ENCODE data around the gene TTC6. TPM values are rescaled to one million over a fixed set of nuclear protein-coding genes. Genes with fewer than 3 reads are reported as not detected.

The TTC6 gene
- total RNA-seq, 1 experiment from 2014 or later: 0.54 TPM

DNA sequence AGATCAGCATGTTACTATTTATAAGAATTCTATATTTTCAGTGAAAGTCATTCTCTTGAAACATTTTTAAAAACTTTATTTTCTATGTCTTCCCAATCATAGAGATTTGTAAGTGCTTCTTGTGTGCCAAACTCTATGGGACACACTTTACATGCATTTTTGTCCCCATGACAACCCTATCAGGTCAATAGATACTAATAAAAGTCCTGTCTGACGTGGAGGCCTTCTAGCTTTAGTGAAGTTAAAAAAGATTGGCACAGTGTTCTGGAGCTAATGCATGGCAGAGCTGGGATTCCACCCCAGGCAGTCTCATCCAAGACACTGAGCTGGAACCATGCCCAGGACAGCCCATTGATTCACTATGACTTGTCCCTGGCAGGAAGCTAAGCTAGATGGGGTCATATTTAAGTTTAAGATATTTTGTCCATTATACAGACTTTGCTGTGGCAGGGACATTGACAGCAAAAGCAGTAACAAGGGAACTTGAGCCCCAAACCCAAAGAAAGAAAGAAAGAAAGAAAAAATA, 28.1 kb downstream of the TTC6 start:
- TF ChIP-seq, protein P1, sequence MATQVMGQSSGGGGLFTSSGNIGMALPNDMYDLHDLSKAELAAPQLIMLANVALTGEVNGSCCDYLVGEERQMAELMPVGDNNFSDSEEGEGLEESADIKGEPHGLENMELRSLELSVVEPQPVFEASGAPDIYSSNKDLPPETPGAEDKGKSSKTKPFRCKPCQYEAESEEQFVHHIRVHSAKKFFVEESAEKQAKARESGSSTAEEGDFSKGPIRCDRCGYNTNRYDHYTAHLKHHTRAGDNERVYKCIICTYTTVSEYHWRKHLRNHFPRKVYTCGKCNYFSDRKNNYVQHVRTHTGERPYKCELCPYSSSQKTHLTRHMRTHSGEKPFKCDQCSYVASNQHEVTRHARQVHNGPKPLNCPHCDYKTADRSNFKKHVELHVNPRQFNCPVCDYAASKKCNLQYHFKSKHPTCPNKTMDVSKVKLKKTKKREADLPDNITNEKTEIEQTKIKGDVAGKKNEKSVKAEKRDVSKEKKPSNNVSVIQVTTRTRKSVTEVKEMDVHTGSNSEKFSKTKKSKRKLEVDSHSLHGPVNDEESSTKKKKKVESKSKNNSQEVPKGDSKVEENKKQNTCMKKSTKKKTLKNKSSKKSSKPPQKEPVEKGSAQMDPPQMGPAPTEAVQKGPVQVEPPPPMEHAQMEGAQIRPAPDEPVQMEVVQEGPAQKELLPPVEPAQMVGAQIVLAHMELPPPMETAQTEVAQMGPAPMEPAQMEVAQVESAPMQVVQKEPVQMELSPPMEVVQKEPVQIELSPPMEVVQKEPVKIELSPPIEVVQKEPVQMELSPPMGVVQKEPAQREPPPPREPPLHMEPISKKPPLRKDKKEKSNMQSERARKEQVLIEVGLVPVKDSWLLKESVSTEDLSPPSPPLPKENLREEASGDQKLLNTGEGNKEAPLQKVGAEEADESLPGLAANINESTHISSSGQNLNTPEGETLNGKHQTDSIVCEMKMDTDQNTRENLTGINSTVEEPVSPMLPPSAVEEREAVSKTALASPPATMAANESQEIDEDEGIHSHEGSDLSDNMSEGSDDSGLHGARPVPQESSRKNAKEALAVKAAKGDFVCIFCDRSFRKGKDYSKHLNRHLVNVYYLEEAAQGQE (IDR thresholded peaks at IDR 0.05; ENCODE audit: insufficient read depth in 1 of 2, low read depth in 2 of 2, low read length in 1 of 2): no peak
- no peak for TF ChIP-seq TCF7L2 (IDR thresholded peaks at IDR 0.05; ENCODE audit: low read depth, low read length)
- Histone ChIP-seq H3K4me1 (ENCODE audit: control insufficient read depth, insufficient read depth, low read length) (no peaks in the 10 kb centered on the region), H3K27ac (ENCODE audit: low read length) (no peak overlapping the region), H3K36me3 (ENCODE audit: control insufficient read depth, insufficient read depth, low read length) (no peaks in the 10 kb centered on the region), H3K9me3 (ENCODE audit: control insufficient read depth, insufficient read depth, low read depth, low read length) (no peaks in the 10 kb centered on the region), H3K4me3 (ENCODE audit: low read depth in 2 of 2, low read length in 2 of 2) (no peak overlapping the region), H3K27me3 (ENCODE audit: control insufficient read depth, insufficient read depth, low read length) (no peaks in the 10 kb centered on the region)
- intact Hi-C loops (cut with micrococcal nuclease; ENCODE audit: unreplicated experiment) (no loop called here), in situ Hi-C loops (cut with HindIII; ENCODE audit: low pct_unique_long_range_greater_than_20kb, low sequenced_read_pairs) (no loop called here)
- DNase-seq (ENCODE audit: low read depth, low spot score): no peak
- ChIA-PET POLR2A (interaction anchor here (0.5 kb wide), 1 partner anchor 96 kb away, joined by 3 read pairs; no protein-coding TSS in a partner anchor), CTCF (no interaction called here)
- no TSS peak for BruUV-seq (replicated peaks)
- ATAC-seq: no peak

DNA sequence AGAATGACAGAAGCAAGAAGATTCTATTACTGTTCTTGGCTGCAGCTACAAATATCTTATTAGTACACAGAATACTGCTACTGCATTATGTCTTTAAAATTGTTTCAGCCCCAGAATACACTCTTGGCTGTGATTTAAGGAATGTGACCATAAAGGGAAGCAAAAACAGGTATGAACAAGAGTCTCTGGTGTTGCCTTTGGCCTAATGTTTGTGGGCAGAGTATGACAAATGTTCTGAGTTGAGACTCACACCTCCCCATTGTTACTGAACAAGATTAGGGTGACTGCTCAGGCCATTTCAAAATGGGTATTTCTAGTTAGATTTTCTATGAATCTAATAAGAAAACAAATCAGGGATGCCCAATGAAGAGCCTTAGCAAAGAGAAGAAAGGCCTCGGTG, 28.5 kb downstream of the TTC6 start:
- H3K36me3 ChIP-seq (ENCODE audit: control insufficient read depth, insufficient read depth, low read length): no peaks in the 10 kb centered on the region
- intact Hi-C loops (cut with micrococcal nuclease; ENCODE audit: unreplicated experiment) (no loop called here), in situ Hi-C loops (cut with HindIII; ENCODE audit: low pct_unique_long_range_greater_than_20kb, low sequenced_read_pairs) (no loop called here)
- TF ChIP-seq, protein P2, sequence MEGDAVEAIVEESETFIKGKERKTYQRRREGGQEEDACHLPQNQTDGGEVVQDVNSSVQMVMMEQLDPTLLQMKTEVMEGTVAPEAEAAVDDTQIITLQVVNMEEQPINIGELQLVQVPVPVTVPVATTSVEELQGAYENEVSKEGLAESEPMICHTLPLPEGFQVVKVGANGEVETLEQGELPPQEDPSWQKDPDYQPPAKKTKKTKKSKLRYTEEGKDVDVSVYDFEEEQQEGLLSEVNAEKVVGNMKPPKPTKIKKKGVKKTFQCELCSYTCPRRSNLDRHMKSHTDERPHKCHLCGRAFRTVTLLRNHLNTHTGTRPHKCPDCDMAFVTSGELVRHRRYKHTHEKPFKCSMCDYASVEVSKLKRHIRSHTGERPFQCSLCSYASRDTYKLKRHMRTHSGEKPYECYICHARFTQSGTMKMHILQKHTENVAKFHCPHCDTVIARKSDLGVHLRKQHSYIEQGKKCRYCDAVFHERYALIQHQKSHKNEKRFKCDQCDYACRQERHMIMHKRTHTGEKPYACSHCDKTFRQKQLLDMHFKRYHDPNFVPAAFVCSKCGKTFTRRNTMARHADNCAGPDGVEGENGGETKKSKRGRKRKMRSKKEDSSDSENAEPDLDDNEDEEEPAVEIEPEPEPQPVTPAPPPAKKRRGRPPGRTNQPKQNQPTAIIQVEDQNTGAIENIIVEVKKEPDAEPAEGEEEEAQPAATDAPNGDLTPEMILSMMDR (IDR thresholded peaks at IDR 0.05): no peak
- TF ChIP-seq POLR2AphosphoS5 (IDR thresholded peaks at IDR 0.05; ENCODE audit: low read depth, low read length) (no peak), SIN3A (IDR thresholded peaks at IDR 0.05; ENCODE audit: borderline replicate concordance, insufficient read depth, low read depth, low read length) (no peak), TCF7L2 (IDR thresholded peaks at IDR 0.05; ENCODE audit: low read depth, low read length) (no peak)
- TF ChIP-seq, protein P1 (IDR thresholded peaks at IDR 0.05; ENCODE audit: insufficient read depth in 1 of 2, low read depth in 2 of 2, low read length in 1 of 2): no peak
- no peaks in the 10 kb centered on the region for H3K27me3 ChIP-seq (ENCODE audit: control insufficient read depth, insufficient read depth, low read length)
- CTCF ChIA-PET: no interaction called here
- H3K27ac ChIP-seq (ENCODE audit: low read length): no peak overlapping the region
- no peak for ATAC-seq
- H3K4me3 ChIP-seq (ENCODE audit: low read depth in 2 of 2, low read length in 2 of 2): no peak overlapping the region
- no peaks in the 10 kb centered on the region for H3K4me1 ChIP-seq (ENCODE audit: control insufficient read depth, insufficient read depth, low read length)
- POLR2A ChIA-PET: interaction anchor here (0.5 kb wide), 1 partner anchor 96 kb away, joined by 3 read pairs; no protein-coding TSS in a partner anchor
- BruUV-seq (replicated peaks): no TSS peak
- no peak for DNase-seq (ENCODE audit: low read depth, low spot score)
- no peaks in the 10 kb centered on the region for H3K9me3 ChIP-seq (ENCODE audit: control insufficient read depth, insufficient read depth, low read depth, low read length)

Measured in Panc1 (cell line).